Nucleus accumbens (tissue), 56 donors: ENCODE data around the gene NCAPG2.
A peak's percentile ranks its signal among the peaks of the same experiment; 100 is the strongest.

Source experiments
- DNase-seq, 56 donors: peaks; one replicate each; lab custom pipeline; 2025; lab: John Stamatoyannopoulos, UW

The NCAPG2 gene

DNA sequence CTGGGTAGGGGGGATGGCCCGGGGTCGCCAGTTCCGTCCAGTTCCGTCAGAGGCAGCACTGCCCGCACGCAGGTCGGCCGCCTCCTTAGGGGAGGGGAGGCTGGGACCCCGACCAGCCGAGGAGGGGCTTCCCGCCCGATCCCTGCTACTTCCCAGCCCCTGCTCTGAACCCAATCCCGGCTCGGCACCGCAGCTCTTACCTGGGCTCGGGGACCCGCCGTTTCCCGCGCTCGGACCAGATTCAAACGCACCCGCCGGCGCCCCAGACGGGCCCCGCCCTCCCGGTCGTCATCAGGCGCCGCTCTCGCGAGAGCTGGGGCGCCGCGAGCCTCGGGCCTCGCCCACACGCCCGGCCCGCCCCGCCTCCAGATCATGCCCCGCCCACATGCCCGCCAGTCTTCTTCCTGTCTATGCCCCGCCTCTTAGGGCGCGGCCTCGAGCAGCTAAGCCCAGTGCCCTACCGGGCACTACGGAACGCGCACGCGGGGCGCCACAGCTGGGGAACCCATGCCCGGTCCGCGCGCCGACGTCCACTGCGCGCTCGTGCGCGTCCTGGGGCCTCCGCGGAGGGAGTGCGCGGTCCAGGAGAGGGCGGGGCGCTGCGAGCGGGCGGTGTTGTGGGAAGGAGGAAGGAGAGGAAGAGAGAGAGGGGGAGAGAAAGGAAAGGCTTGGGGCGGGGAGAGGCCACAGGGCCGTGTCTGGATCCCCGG lies at the start of gene NCAPG2:
Gene NCAPG2, minus strand, starts transcription at position 281 of the 710 bp plus-strand sequence. CDS start 2,905 bp downstream, outside the sequence.
- DNase-seq = peak; percentile 55 to 98 (median 94)

DNA sequence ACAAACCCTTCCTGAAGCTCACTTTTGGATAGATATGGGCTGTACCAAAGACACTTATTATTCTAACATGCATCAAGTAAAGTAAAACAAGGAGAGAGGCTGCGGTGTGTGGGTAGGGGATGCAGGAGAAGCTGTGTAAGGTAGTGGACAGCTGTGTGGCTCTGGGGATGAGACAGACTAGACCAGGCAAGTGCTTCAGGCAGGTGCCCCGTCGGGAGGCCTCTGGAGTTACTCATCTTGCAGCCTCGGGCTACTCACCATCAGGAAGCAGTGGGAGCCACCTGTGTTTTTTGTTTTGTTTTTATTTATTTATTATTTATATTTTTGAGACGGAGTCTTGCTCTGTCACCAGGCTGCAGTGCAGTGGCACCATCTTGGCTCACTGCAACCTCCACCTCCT lies 49.3 kb upstream of the NCAPG2 start:
- no peak for DNase-seq

DNA sequence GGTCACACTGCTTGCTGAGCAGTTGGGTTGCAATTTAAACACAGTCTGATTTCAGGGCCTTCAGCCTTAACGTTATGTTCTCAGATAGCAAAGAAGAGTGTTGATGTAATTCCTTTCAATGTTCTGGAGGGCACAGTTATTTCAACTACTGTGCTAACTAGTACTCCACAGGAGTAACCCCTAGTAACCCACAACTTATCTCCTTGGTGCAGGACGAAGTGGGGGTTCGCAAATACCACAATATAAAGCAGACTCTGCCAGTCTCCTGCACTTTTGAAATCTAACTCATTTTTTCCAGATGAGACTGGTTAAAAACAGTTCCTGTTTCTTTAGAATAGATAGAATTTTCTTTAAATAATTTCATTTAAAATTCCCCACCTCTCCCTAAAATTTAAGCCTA lies 47.1 kb upstream of the NCAPG2 start:
- no peak for DNase-seq

DNA sequence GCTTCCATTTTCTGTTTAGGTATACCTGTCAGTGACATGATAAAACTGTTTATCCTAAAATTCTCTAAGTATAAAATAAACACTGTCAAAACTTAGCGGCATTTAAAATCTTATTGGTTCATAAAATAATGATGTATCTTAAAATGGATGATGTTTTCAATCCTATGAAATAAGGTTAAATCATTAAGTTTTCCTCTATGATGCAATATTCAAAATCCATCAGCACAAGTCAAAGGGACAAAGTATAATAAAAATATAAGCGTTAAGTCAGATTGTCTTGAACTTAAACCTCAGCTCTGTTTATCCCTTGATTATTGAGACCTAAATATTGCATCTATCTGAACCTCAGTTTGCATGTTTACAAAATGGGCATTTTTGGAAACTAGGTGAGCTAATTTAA lies 46.6 kb upstream of the NCAPG2 start:
- DNase-seq = no peak

DNA sequence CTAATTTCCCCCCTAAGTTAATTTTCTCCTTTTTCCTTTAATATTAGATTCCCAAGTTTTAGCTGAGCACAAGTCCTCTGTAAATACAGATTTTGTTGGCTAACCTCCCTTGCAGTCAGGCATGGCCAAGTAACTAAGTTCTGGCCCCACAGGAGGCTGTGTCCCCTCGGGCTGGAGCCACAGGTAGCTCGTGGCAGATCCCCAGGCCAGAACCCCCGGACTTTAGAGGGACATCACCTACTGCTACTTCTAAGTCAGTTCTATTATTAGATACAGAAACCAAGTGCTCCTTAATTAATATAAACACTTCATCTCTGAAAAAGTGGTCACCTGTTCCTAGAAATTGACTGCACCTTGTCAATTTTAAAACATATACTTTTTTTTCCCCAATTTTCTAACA lies 46.1 kb upstream of the NCAPG2 start:
- no peak for DNase-seq

- DNase-seq = no peak
These were observed 44.8 kb upstream of the NCAPG2 start for GRCh38 chr7:158749396-158749795.

DNA sequence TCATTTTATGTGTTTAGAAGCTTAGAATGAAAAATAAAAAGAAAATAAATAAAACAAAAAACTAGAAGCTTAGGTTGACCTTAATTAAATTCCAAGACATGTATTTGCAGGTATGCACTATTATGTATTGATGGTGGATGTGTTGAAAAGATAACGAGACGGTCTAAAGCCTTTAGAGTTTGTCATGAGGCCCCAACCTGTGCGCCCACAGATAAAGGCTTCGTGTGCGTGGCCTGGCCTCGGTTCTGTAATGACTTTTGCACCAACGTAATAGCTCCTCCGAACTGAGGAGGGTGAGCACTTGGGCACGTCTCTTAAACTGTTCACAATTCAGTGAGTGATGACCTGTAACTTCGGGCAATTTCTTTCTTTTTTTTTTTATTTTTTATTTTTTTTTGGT lies 43.7 kb upstream of the NCAPG2 start:
- DNase-seq = no peak

DNA sequence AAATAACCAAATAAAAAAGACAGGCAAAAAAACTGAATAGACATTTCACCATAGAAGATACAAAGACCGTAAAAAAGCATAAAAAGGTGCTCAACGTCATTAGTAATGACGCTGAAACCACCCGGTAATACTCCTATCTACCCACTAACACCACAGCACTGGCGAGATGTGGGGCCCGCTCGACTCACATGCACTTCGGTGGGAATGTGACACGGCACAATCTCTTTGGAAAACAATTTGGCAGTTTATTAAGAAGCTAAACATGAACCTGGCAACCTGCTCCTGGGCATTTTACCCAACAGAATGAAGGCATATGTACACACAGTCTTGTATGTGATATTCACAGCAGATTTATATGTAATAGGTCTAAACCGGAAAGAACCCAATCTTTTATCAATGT lies 42.8 kb upstream of the NCAPG2 start:
- DNase-seq = no peak

- no peak for DNase-seq
These were observed 42.4 kb upstream of the NCAPG2 start for GRCh38 chr7:158746957-158747356.

DNA sequence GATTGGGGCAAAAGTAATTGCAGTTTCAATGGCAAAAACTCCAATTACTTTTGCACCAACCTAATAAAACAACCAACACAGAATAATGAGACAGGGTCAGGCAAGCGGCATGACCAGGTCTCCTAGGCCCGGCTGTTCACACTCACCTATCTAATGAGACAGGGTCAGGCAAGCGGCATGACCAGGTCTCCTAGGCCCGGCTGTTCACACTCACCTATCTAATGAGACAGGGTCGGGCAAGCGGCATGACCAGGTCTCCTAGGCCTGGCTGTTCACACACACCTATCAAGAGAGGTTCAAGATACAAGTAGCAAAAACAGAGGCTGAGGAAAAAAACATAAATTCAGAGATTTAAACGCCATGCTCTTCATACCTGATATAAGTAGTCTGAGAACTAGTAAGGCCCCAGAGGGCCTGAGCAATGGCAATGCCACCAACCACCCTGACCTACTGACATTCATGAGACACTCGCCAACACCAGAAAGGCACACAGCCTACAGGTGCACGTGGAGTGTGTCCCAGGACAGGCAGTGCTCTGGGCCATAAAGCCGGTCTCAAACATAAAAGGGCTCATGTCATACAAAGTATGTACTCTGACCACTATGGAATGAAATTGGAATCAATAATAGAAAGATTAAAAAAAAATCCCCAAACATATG lies 40.6 kb upstream of the NCAPG2 start:
- no peak for DNase-seq

- DNase-seq = no peak
These were observed 39.5 kb upstream of the NCAPG2 start for GRCh38 chr7:158744070-158744469.

- no peak for DNase-seq
These were observed 38.6 kb upstream of the NCAPG2 start for GRCh38 chr7:158743219-158743618.

- no peak for DNase-seq
These were observed 37.6 kb upstream of the NCAPG2 start for GRCh38 chr7:158742065-158742821.

GRCh38 chr7:158741294-158741666 lies 36.7 kb upstream of the NCAPG2 start:
- DNase-seq = no peak

DNA sequence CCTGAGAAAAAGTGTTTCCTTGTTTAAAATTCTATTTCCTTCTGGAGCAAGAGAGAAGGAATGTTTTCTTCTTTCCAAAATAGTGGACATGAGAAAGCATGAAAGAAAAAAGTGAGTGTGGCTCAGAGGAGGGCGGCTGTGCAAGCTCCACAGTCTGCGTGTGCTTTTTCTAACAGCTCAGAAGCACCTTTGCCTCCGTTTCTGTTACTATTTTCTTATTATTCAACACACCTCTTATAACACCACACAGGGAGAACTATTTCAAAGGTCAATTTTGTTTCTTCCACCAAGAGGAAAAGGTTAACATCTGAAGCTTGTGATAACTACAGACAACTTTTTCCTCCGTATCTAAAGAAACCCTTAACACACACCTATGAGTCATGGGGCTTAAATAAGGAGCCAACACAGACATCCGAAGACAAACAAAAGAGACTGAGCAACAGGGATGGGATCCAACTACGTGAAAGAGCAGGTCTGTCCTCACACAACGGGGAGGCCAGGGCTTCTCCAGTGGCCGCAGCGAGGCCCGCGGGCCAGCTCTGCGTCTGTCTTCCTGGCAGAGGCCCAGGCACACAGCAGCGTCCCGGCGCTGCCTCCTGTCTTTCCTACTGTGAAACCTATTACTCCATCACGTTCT lies 36.2 kb upstream of the NCAPG2 start:
- no peak for DNase-seq

DNA sequence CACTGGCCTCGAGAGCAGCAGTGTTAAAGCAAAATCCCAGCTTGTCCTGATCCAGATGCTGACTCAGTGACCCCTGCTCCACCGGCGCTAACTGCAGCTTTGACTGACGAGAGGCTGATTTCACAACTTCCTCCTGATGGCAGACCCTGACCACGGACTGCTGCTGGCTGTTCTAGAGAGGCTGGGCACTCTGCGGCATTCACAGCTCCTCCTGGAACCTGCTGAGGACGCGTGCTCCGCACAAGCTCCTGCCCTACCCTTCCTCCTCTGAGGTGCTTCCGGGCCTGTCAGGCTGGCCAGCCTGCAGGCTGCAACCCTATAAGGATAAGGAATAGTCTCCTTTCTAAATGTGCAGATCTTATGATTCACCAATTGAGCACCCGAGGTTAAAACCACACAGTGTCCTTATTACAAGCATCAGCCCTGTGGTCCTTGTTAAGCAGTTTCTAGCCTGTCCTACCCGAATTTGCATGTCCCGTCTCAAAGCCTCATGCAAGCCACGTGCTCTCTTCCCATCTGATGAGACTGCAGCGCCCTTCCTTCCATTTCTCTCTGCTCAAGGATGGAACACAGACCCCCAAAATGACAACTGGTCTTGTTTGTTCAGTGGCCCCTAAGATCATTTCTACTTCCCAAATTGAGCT lies 35.5 kb upstream of the NCAPG2 start:
- peak in 1 of 56 donors; percentile 30 for DNase-seq

GRCh38 chr7:158738841-158739240 lies 34.2 kb upstream of the NCAPG2 start:
- no peak for DNase-seq

- DNase-seq = no peak
These were observed 32.6 kb upstream of the NCAPG2 start for GRCh38 chr7:158737064-158737695.

DNA sequence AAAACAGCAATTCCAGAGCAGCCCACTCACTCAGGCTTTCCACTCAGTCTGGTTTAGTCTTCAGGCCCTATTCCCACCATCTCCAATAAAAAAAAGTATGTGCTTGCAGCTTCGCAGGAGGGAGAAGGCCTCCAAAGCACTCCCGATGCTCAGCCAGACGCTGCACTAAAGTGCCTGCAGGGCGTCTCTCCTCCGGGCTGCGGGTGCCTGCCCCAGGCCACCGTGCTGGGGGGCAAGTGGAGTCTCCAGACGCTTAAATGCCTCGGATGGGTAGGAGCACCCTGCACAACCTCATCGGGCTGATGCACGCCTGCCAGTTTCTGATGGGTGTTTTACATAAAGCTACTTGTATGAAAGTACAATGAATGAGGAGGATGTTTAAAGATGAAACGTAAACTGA lies 31.3 kb upstream of the NCAPG2 start:
- no peak for DNase-seq

DNA sequence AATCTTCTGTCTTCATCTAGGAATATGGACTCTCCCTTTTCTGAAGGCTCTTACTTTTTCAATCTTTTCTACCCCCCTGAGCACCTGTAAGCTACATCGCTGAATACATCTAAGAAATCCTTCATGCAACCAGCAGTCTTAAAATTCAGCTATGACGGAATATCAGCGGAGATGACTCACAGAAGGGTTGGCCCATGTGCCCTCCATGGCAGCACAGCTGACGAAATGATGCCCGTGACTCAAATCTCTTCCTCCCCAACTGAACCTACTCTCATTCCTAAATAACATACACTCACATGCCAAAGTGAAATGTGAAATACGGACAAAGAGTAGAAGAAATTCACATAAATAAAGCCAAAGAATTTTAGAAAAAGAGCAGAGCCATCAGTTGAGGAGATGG lies 30.3 kb upstream of the NCAPG2 start:
- DNase-seq = peak in 11 of 56 donors; percentile 6 to 61 (median 27)
